Activated T-helper 17 cell treated with anti-CD3 and anti-CD28 coated beads, Interleukin-2, amount 50 U/mL, for 72 hours (primary cell): Measurements from ENCODE around the gene APRT. TPM values are rescaled to one million over a fixed set of nuclear protein-coding genes. Genes with fewer than 3 reads are reported as not detected.
"Not testable (repeated sequence)": the region's sequence is repeated elsewhere in the genome, so short reads cannot be mapped to it uniquely, and the experiment has no call there.

Experiments
- ATAC-seq: fragments of 150-1000 bp; cut with Tn5 transposase; replicated peaks from 2 replicates; pipeline ENCODE4 v1.10.0; 2021; ENCODE audit warnings: mild to moderate bottlenecking, moderate library complexity
- H3K27ac Mint-ChIP-seq: one replicate; pipeline ENCODE4 v1.8.0; 2022; ENCODE audit warnings: mixed read lengths
- H3K27me3 Mint-ChIP-seq: one replicate; pipeline ENCODE4 v1.8.0; 2022; ENCODE audit warnings: mixed read lengths
- H3K36me3 Mint-ChIP-seq: one replicate; pipeline ENCODE4 v1.8.0; 2022; ENCODE audit warnings: low read depth, mild to moderate bottlenecking, mixed read lengths
- H3K4me1 Mint-ChIP-seq: one replicate; pipeline ENCODE4 v1.8.0; 2022; ENCODE audit warnings: mixed read lengths
- H3K4me3 Mint-ChIP-seq: one replicate; pipeline ENCODE4 v1.8.0; 2022; ENCODE audit warnings: mild to moderate bottlenecking, mixed read lengths
- H3K9me3 Mint-ChIP-seq: one replicate; pipeline ENCODE4 v1.8.0; 2022; ENCODE audit warnings: mixed read lengths
- total RNA-seq, 2 donors: library from RNA; stranded (reverse); gene quantifications; one replicate each; pipeline ENCODE4 v1.2.3, GENCODE V29; 2022

Gene APRT
- total RNA-seq, 2 donors from 2014 or later = 132 to 139 TPM

DNA sequence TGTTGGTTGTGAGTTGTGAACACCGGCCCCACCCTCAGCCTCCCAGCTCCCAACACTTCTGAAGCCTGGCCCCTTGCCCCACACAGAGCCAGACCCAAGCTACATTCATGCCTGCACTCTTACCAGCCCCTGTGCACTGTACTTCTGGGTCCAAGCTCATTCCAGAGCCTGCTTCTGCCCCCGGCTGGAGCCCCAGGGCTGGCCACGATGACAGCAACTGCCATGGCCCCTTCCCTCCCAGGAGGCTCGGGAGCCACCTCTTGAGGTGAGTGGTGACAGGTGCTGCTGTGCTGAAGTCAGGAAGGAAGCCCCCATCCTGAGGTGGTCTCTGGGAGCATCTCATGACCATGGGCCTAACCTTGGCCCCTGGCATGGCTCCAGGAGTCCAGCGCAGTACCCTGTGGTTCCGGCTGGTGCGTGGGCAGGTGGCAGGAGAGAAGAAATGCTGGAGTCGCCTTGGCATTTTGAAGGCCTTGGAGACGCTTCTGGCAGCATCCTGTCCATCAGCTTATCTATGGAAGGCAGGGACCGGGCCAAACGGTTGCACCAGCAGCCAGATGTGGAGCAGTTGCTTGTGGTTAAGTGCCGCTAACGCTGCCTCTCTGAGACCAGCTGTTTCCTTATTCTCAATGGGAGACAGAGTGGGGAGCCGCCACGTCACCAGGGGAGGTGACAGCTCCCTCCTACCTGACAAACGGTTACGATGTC lies 12.0 kb downstream of the APRT start:
- H3K4me1 Mint-ChIP-seq = peaks cover 6% of the 10 kb centered on the region
- peak overlapping the region; percentile 77 for H3K4me3 Mint-ChIP-seq
- no peak for ATAC-seq
- H3K27ac Mint-ChIP-seq = no peak overlapping the region
- no peaks in the 10 kb centered on the region for H3K27me3 Mint-ChIP-seq
- peaks cover 16% of the 10 kb centered on the region for H3K36me3 Mint-ChIP-seq
- no peaks in the 10 kb centered on the region for H3K9me3 Mint-ChIP-seq

DNA sequence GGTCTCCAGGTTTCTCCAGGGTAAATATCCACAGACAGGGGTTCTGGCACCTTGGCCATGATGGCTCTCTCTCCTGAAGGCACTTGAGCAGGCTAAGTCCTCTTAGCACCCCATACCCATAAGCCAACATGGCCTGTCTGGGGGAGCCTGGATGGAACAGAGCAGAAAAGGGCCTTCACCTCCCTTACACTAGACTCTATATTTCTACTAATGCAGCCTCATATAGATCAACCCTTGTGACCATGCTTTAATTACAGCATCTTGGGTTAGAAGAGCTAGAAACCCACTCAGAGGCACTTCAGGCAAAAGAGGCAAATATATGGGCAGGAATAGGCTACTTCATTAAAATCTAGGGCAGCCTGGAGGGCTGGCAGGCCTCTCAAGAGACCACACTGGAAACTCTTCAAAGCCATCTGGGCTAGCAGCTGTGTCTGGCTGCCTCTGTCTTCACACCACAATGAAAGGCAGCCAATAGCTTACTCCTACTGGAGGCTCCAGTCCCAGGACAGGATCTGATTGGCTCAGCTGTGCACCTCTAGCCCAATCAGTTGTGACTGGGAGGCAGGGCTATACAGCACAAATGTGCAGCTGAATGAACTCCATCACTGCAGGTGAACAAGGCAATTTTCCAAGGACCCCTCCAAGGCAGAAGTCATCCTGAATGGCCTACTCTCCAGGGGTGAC lies 12.8 kb downstream of the APRT start:
- Mint-ChIP-seq H3K9me3 (no peaks in the 10 kb centered on the region), H3K4me1 (peaks cover 6% of the 10 kb centered on the region), H3K4me3 (no peak overlapping the region), H3K27me3 (no peaks in the 10 kb centered on the region), H3K27ac (no peak overlapping the region), H3K36me3 (peaks cover 8% of the 10 kb centered on the region)
- ATAC-seq = no peak

DNA sequence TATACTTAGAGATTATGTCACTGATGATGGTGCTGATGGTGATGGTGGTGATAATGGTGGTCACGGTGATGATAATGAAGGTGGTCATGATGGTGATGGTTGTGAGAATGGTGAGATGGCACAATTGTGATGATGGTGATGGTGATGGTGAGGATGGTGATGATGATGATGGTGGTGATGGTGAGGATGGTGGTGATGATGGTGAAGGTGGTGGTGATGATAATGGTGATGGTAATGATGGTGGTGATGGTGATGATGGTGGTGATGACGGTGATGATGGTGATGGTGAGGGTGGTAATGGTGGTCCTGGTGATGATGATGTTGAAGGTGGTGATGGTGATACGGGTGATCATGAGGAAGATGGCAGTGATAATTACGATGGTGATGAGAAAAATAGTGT lies 13.7 kb downstream of the APRT start:
- H3K36me3 Mint-ChIP-seq = peaks cover 5% of the 10 kb centered on the region
- no peaks in the 10 kb centered on the region for H3K27me3 Mint-ChIP-seq
- H3K4me3 Mint-ChIP-seq = no peak overlapping the region
- peaks cover 6% of the 10 kb centered on the region for H3K4me1 Mint-ChIP-seq
- H3K27ac Mint-ChIP-seq = no peak overlapping the region
- no peak for ATAC-seq
- H3K9me3 Mint-ChIP-seq = no peaks in the 10 kb centered on the region

DNA sequence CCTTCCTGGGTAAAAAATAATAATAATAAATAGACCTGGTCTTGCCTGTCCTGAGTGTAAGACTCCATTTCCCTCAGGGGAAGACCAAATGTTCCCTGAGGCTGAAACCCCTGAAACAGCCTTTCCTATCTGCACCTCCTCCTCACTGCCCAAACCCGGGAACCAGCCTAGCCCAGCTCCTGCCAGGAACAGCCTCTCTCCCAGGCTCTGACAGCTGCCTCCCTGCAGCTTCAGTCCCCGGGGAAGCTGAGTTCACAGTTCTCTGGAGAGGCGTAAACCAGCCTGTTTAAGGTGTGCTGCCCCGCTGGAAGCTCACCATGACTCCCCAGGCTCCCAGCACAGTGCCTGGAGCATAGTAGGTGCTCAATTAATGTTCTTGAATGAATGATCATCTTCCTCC lies 15.4 kb downstream of the APRT start:
- H3K27me3 Mint-ChIP-seq = no peaks in the 10 kb centered on the region
- no peak overlapping the region for H3K27ac Mint-ChIP-seq
- H3K4me3 Mint-ChIP-seq = no peak overlapping the region

DNA sequence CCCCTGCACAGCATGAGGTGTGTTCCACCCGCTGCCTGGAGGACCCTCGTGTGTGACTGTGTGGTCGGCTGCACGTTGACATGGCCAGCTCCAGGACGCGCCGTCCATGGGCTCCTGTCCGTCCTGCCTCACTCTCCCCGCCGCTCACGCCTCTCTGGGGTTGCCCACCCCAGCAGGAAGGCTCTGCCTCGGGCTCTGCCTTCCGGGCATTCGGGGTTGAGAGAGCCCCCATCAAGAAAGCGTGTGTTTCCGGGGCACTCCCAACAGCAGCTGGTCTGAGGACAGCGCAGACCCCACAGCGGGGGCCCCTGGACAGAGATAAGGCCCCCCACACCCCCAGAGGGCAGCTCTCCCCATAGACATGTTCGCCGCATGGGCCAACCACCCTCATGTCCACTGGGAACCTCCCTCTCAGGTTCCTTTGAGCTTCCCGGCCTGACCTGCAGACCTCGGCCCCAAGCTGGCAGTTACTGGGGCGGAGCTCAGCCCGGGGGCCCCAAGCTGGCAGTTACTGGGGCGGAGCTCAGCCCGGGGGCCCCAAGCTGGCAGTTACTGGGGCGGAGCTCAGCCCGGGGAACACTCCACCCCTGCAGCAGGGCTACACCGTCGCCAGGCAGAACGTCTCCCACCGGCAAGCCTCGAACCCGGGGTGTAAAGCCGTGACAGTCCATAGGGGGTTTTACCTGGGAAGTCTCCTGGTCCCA lies 18.3 kb downstream of the APRT start:
- Mint-ChIP-seq H3K36me3 (no peaks in the 10 kb centered on the region), H3K4me3 (no peak overlapping the region), H3K9me3 (no peaks in the 10 kb centered on the region), H3K27ac (no peak overlapping the region), H3K4me1 (no peaks in the 10 kb centered on the region), H3K27me3 (no peaks in the 10 kb centered on the region)
- ATAC-seq = peak; percentile 43

More for the DNA sequence above, 15.4 kb downstream of the APRT start:
- H3K9me3 Mint-ChIP-seq = no peaks in the 10 kb centered on the region
- ATAC-seq = no peak
- no peaks in the 10 kb centered on the region for H3K36me3 Mint-ChIP-seq
- peaks cover 6% of the 10 kb centered on the region for H3K4me1 Mint-ChIP-seq

DNA sequence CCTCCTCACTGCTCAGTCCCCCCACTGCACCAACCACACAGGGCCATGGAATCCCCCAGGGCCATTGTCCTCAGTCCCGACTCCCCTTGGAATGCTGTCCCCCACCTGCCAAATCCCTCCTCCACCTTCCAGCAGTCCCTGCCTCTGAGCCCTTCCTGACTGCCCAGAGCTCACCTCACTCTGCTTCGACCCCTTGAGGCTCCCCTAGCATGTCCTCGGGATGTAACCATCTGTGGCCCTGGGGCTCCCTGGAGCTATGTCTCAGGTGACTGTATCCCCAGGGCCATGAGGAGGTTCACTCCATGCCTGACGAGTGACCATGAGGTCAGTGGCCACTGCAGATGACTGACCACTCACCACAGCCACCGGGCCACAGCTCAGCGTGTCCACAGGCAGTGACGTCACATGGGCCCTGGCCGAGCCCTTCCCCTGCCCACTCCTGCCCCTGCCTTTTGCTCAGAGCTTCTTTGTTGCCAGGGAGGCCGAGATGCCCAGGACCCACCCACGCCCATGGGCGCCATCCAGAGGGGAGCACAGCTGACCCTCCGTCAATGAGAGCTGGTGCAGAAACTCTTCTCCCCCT lies 19.0 kb downstream of the APRT start:
- Mint-ChIP-seq H3K4me1 (no peaks in the 10 kb centered on the region), H3K27ac (no peak overlapping the region), H3K27me3 (no peaks in the 10 kb centered on the region), H3K4me3 (peak overlapping the region; percentile 16), H3K9me3 (no peaks in the 10 kb centered on the region), H3K36me3 (no peaks in the 10 kb centered on the region)
- no peak for ATAC-seq

DNA sequence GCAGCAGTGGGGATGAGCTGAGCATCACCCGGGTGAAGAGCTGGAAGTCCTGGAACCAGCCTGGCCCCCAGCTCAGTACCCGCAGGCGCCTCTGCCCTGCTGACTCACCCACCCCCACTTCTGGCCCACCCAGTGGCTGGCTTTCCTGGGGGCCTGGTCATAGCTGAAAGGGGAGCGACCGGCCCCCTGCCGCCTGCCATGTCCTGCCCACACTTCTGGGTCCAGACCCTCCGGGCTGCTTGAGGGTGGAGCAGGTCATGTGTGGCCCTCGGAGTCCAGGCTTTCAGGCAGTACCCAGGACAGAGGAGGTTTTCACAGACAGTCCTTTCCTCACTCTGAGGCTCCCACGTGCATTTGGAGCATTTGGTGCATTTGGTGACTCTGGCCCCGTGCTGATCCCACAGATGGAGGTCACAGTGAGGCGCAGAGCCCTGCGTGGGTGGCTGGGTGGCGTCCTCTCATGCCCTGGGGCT lies 19.6 kb downstream of the APRT start:
- Mint-ChIP-seq H3K9me3 (no peaks in the 10 kb centered on the region), H3K4me3 (peak overlapping the region; percentile 77), H3K4me1 (no peaks in the 10 kb centered on the region), H3K36me3 (no peaks in the 10 kb centered on the region), H3K27me3 (no peaks in the 10 kb centered on the region), H3K27ac (no peak overlapping the region)
- ATAC-seq = no peak

DNA sequence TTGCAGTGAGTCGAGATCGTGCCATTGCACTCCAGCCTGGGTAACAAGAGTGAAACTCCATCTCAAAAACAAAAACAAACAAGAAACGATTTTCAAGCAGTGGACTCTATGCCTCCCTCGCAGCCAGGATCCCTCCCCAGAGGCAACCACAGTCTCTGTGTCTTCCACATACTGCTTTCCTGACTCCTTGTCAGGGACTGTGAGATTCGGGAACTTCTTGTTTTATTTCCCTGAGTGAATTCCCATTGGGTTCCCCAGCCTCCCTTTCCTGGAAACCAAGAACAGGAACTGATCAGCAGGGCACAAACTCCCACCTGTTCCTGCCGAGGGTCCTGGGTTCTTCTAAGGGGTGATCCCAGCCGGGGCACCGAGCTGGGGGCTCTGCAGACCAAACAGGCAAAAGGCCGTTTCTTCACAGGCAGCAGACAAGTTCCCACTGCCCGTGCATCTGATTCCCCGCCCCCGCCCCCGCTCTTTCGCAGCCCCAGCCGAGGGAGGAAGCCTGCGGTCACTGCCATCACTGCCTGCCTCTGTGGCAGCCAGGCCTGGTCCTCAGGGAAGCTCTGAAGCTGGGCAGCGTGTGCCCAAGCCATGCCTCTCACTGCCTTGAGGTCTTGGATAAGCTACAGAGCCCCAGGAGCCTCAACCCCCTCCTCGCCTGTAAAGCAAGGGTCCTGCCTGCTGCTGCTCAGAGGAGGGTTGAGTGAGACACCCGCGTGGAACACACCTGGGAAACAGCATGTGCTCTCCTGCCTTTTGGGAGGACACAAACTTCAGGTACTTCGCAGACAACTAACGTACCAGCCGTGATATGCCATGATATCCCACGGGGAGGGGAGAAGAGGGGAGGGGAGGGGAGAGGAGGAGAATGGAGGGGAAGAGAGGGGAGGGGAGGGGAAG lies 21.2 kb downstream of the APRT start:
- Mint-ChIP-seq H3K9me3 (no peaks in the 10 kb centered on the region), H3K4me1 (no peaks in the 10 kb centered on the region), H3K4me3 (peak overlapping the region; percentile 77)

DNA sequence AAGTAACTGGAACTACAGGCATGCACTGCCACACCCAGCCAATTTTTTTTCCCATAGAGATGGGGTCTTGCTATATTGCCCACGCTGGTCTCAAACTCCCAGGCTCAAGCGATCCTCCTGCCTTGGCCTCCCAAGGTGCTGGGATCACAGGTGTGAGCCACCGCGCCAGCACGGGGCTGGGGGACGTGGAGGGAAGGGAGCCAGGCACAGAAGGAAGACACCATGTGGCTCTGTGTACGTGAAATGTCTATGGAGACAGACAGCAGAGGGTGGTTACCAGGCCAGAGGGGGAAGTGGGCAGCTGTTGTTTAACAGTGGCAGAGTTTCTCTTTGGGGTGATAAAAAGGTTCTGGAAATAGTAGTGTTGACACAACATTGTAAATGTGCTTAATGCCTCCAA lies 22.1 kb downstream of the APRT start:
- ATAC-seq = no peak
- Mint-ChIP-seq H3K4me3 (peak overlapping the region; percentile 77), H3K9me3 (no peaks in the 10 kb centered on the region), H3K27ac (no peak overlapping the region), H3K27me3 (no peaks in the 10 kb centered on the region), H3K4me1 (no peaks in the 10 kb centered on the region), H3K36me3 (no peaks in the 10 kb centered on the region)

More for the DNA sequence above, 21.2 kb downstream of the APRT start:
- H3K27me3 Mint-ChIP-seq = no peaks in the 10 kb centered on the region
- H3K36me3 Mint-ChIP-seq = no peaks in the 10 kb centered on the region
- H3K27ac Mint-ChIP-seq = peak overlapping the region; percentile 80
- peak; percentile 90 for ATAC-seq

DNA sequence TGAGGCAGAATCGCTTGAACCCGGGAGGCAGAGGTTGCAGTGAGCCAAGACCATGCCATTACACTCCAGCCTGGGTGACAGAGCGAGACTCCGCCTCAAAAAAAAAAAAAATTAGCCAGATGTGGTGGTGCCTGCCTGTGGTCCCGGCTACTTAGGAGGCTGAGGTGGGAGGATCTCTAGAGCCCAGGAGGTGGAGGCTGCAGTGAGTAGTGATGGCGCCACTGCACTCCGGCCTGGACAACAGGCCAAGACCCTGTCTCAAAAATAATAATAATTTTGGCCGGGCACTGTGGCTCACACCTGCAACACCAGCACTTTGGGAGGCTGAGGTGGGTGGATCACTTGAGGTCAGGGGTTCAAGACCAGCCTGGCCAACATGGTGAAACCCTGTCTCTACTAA lies 23.0 kb downstream of the APRT start:
- not testable (repeated sequence) for H3K27me3 Mint-ChIP-seq, H3K36me3 Mint-ChIP-seq, ATAC-seq, H3K4me1 Mint-ChIP-seq, H3K27ac Mint-ChIP-seq, H3K9me3 Mint-ChIP-seq, H3K4me3 Mint-ChIP-seq

DNA sequence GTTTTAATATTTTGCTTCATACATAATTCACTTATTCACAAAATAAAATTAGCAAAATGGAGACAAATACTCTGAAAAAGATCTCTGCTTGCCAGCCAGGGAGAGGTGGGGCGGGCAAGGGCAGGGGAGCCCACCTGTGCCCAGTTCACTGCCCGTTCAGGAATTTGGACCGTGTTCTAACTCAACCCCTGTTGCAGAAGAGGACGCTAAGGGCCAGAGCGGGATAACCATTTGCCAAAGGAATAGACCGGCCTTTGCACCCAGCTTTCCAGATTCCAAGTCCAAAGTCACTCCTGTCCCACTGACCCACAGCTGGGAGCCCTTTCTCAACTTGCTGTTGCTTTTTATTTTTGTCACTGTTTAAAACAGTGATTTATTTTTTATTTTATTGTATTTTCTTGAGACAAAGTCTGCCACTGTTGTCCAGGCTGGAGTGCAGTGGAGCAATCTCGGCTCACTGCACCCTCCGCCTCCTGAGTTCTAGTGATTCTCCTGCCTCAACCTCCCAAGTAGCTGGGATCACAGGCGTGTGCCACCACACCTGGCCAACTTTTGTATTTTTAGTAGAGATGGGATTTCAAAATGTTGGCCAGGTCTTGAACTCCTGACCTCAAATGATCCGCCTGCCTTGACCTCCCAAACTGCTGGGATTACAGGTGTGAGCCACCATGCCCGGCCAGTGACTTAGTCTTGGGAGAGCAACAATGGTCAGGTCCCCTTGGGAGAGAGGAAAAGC lies 24.0 kb downstream of the APRT start:
- H3K27ac Mint-ChIP-seq = no peak overlapping the region
- H3K4me3 Mint-ChIP-seq = no peak overlapping the region
- H3K27me3 Mint-ChIP-seq = no peaks in the 10 kb centered on the region
- H3K36me3 Mint-ChIP-seq = peaks cover 5% of the 10 kb centered on the region
- H3K4me1 Mint-ChIP-seq = peaks cover 5% of the 10 kb centered on the region
- no peaks in the 10 kb centered on the region for H3K9me3 Mint-ChIP-seq
- no peak for ATAC-seq

DNA sequence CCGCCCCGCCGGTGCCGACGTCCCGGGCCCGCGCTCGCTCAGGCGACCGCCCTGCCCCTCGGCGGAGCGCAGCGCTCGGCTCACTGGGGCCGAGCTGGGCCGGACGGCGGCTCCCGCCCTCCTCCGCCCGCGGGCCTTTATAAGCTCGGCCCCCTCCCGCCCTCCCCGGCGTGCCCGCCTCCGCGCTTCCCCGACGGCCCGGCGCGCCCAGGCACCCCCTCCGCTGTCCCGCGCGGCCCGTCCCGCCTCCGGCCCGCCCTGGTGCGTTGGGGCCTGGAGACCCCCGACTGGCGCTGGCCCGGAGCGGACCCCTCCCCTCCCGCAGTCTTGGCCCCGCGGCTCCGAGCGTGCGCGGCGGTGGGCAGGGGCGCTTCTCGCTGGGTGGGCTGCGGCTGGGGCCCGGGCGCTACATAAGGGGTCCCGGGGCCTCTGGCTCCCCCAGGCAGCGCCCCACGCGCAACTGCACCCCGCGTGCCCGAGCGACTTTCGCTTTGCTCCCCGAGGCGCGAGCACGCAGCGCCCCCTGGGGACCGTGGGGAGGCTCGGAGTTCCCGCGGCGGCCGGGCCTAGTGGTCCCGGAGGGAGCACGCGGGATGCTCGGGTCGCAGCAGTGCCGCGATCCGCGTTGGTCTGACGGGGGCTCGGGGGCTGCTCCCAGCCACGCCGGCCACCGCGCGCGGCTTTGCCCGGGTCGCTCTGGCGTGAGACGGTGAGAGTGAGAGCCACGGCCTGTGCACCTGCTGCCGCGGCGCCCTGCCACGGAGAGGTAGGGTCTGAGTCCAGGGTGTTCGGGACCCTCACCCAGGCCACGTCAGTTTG lies 26.4 kb downstream of the APRT start, which contains the start of gene PIEZO1:
PIEZO1 (minus strand) TSS at position 115 of the 819 bp plus-strand sequence. CDS start 256 bp downstream, outside the sequence.
- ATAC-seq = peak; percentile 14
- peaks cover 13% of the 10 kb centered on the region for H3K36me3 Mint-ChIP-seq
- H3K9me3 Mint-ChIP-seq = no peaks in the 10 kb centered on the region
- no peak within 1 kb of the TSS for H3K27ac Mint-ChIP-seq
- H3K27me3 Mint-ChIP-seq = no peaks in the 10 kb centered on the region
- peaks cover 16% of the 10 kb centered on the region for H3K4me1 Mint-ChIP-seq
- H3K4me3 Mint-ChIP-seq = peak within 1 kb of the TSS; percentile 87

DNA sequence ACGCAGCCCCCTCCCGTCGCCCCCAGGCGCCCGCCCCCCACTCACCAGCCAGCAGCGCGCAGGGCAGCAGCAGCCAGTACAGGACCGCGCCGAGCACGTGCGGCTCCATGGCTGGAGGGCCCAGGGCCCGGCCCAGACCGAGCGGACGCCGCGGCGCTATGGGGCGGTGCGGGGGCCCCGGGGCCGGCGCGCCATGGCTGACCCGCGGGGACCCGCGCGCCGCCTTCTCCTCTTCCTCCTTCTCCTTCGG lies 26.9 kb downstream of the APRT start:
- Mint-ChIP-seq H3K36me3 (peaks cover 13% of the 10 kb centered on the region), H3K4me3 (no peak overlapping the region), H3K27ac (no peak overlapping the region), H3K9me3 (no peaks in the 10 kb centered on the region), H3K4me1 (peaks cover 21% of the 10 kb centered on the region), H3K27me3 (no peaks in the 10 kb centered on the region)
- ATAC-seq = peak; percentile 0
